IMR-90 (cell line): ENCODE results near the gene MIA2.

Source experiments
- MAFK ChIP-seq: IDR thresholded peaks from 2 replicates; pipeline ENCODE4 v1.6.1; 2012; ENCODE audit warnings: low read depth, low read length, improper control_type of control experiment
- MAZ ChIP-seq: IDR thresholded peaks from 2 replicates; pipeline ENCODE4 v1.6.1; 2012; ENCODE audit warnings: low read depth, mild to moderate bottlenecking, low read length, improper control_type of control experiment, moderate library complexity, borderline replicate concordance
- NFE2L2 ChIP-seq: fragments of 150-350 bp; IDR thresholded peaks from 2 replicates; pipeline ENCODE4 v1.6.1; 2016; ENCODE audit warnings: low read depth, mild to moderate bottlenecking, low read length
- POLR2A ChIP-seq: IDR thresholded peaks from 2 replicates; pipeline ENCODE4 v1.6.1; 2012; ENCODE audit warnings: mild to moderate bottlenecking, low read depth, low read length
- RAD21 ChIP-seq: IDR thresholded peaks from 2 replicates; pipeline ENCODE4 v1.6.1; 2012; ENCODE audit warnings: low read length, improper control_type of control experiment
- RFX5 ChIP-seq: IDR thresholded peaks from 2 replicates; pipeline ENCODE4 v1.8.0; 2012; ENCODE audit warnings: low read depth, mild to moderate bottlenecking, low read length, moderate library complexity
- SMC3 ChIP-seq: fragments of 150-350 bp; IDR thresholded peaks from 2 replicates; pipeline ENCODE4 v1.6.1; 2016; ENCODE audit warnings: low read depth, mild to moderate bottlenecking, antibody characterized with exemption, low read length, moderate library complexity
- TF ChIP-seq, protein P1 (sequence below): fragments of 150-350 bp; IDR thresholded peaks from 2 replicates; pipeline ENCODE4 v1.6.1; 2017; ENCODE audit warnings: mild to moderate bottlenecking, antibody characterized with exemption, low read length, low read depth
- TF ChIP-seq, protein P2 (sequence below): conservative IDR thresholded peaks from 2 replicates; pipeline ENCODE4 v1.5.1; 2012; ENCODE audit warnings: mild to moderate bottlenecking, low read depth, low read length, improper control_type of control experiment
- TF ChIP-seq, protein P3 (sequence below): fragments of 150-350 bp; IDR thresholded peaks from 2 replicates; pipeline ENCODE4 v1.6.1; 2016; ENCODE audit warnings: low read depth, mild to moderate bottlenecking, low read length, moderate library complexity, borderline replicate concordance

- TF ChIP-seq POLR2A (no peak), RAD21 (no peak), MAFK (peak; percentile 70), MAZ (peak; percentile 8; the same call in 1 of the 2 replicates), SMC3 (no peak), RFX5 (no peak), NFE2L2 (no peak)
- TF ChIP-seq, protein P1, sequence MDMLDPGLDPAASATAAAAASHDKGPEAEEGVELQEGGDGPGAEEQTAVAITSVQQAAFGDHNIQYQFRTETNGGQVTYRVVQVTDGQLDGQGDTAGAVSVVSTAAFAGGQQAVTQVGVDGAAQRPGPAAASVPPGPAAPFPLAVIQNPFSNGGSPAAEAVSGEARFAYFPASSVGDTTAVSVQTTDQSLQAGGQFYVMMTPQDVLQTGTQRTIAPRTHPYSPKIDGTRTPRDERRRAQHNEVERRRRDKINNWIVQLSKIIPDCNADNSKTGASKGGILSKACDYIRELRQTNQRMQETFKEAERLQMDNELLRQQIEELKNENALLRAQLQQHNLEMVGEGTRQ, result no peak
- TF ChIP-seq, protein P2, sequence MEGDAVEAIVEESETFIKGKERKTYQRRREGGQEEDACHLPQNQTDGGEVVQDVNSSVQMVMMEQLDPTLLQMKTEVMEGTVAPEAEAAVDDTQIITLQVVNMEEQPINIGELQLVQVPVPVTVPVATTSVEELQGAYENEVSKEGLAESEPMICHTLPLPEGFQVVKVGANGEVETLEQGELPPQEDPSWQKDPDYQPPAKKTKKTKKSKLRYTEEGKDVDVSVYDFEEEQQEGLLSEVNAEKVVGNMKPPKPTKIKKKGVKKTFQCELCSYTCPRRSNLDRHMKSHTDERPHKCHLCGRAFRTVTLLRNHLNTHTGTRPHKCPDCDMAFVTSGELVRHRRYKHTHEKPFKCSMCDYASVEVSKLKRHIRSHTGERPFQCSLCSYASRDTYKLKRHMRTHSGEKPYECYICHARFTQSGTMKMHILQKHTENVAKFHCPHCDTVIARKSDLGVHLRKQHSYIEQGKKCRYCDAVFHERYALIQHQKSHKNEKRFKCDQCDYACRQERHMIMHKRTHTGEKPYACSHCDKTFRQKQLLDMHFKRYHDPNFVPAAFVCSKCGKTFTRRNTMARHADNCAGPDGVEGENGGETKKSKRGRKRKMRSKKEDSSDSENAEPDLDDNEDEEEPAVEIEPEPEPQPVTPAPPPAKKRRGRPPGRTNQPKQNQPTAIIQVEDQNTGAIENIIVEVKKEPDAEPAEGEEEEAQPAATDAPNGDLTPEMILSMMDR, result no peak
- TF ChIP-seq, protein P3, sequence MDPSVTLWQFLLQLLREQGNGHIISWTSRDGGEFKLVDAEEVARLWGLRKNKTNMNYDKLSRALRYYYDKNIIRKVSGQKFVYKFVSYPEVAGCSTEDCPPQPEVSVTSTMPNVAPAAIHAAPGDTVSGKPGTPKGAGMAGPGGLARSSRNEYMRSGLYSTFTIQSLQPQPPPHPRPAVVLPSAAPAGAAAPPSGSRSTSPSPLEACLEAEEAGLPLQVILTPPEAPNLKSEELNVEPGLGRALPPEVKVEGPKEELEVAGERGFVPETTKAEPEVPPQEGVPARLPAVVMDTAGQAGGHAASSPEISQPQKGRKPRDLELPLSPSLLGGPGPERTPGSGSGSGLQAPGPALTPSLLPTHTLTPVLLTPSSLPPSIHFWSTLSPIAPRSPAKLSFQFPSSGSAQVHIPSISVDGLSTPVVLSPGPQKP, result no peak
Measured at GRCh38 chr14:39265806-39266524, 32.2 kb downstream of the MIA2 start.
